Endothelial cell of umbilical vein (primary cell): Measurements from ENCODE around the gene RAB40B. TPM values are rescaled to one million over a fixed set of nuclear protein-coding genes. Genes with fewer than 3 reads are reported as not detected.

Experiments
- BruUV-seq: library from RNA; stranded (reverse); fragments of 400-500 nt; replicated peaks from 2 replicates; lab custom pipeline; 2021; lab: Mats Ljungman, UMichigan
- CTCF ChIA-PET: fragments of 300-600, 350-600 bp; sonication (Branson Sonifier 250); formaldehyde crosslinking; loops from one replicate; lab custom pipeline; 2021; ENCODE audit warnings: antibody characterized with exemption, inconsistent platforms; lab: Charles Lee
- POLR2A ChIA-PET: fragments of 300-600, 350-600 bp; sonication (Branson Sonifier 250); formaldehyde crosslinking; loops from one replicate; lab custom pipeline; 2021; ENCODE audit warnings: antibody characterized with exemption, inconsistent platforms; lab: Charles Lee
- DNase-seq: peaks from one replicate; pipeline ENCODE4 v3.0.0-alpha.2; 2011; ENCODE audit warnings: low read depth, low spot score
- FAIRE-seq: peaks from 2 replicates; lab custom pipeline; 2011; peaks lifted over from hg19 to GRCh38; lab: Jason Lieb, UNC
- H2AFZ ChIP-seq: 2 replicates; pipeline ENCODE4 v1.6.0; 2012; ENCODE audit warnings: low read depth, low read length, control low read depth, inconsistent platforms
- H3K27ac ChIP-seq: 2 replicates; pipeline ENCODE4 v1.5.1; 2011; ENCODE audit warnings: low read depth, mild to moderate bottlenecking, control low read depth, low read length, moderate library complexity; ENCODE audit not compliant: insufficient read depth
- H3K27me3 ChIP-seq, 2 experiments: 2 replicates each; pipeline versions ENCODE4 v1.6.0 to v1.6.1; 2011; ENCODE audit warnings: low read length in 2 of 2, mixed read lengths in 1 of 2; ENCODE audit not compliant: control insufficient read depth in 2 of 2, insufficient read depth in 2 of 2
- H3K36me3 ChIP-seq, 2 experiments: 2 replicates in 1 of 2; 3 replicates in 1 of 2; pipeline ENCODE4 v1.5.1; 2011; ENCODE audit warnings: low read length in 2 of 2, mild to moderate bottlenecking in 1 of 2, moderate library complexity in 1 of 2; ENCODE audit not compliant: control insufficient read depth in 2 of 2, insufficient read depth in 2 of 2; ENCODE audit errors: extremely low read depth in 1 of 2
- H3K4me1 ChIP-seq: 3 replicates; pipeline ENCODE4 v1.5.1; 2011; ENCODE audit warnings: mild to moderate bottlenecking, low read length; ENCODE audit not compliant: control insufficient read depth, insufficient read depth; ENCODE audit errors: extremely low read depth
- H3K4me2 ChIP-seq: 2 replicates; pipeline ENCODE4 v1.6.1; 2011; ENCODE audit warnings: low read length, control low read depth, mixed read lengths; ENCODE audit not compliant: insufficient read depth
- H3K4me3 ChIP-seq, 3 experiments: fragments of 200-600 bp in 1 of 3; sonication (generic), shearing (Covaris generic) in 1 of 3; replicated peaks in 1 of 3; 2 replicates each; pipeline ENCODE4 v1.5.1; 2011 to 2016; ENCODE audit warnings: control low read depth in 3 of 3, low read length in 3 of 3, mild to moderate bottlenecking in 2 of 3, inconsistent platforms in 1 of 3, low read depth in 1 of 3, moderate library complexity in 1 of 3; ENCODE audit not compliant: insufficient read depth in 1 of 3
- H3K79me2 ChIP-seq: 2 replicates; pipeline ENCODE4 v1.6.0; 2012; ENCODE audit warnings: low read length, inconsistent platforms; ENCODE audit not compliant: control insufficient read depth, insufficient read depth
- H3K9ac ChIP-seq: replicated peaks from 2 replicates; pipeline ENCODE3; 2011; ENCODE audit warnings: low read length, control low read depth; ENCODE audit not compliant: insufficient read depth; ENCODE audit errors: extremely low read depth
- H3K9me1 ChIP-seq: replicated peaks from 3 replicates; pipeline ENCODE4 v1.6.0; 2011; ENCODE audit warnings: mild to moderate bottlenecking, low read length; ENCODE audit not compliant: control insufficient read depth, insufficient read depth; ENCODE audit errors: extremely low read depth
- H3K9me3 ChIP-seq: replicated peaks from 2 replicates; pipeline ENCODE4 v1.5.1; 2012; ENCODE audit warnings: low read length, inconsistent platforms; ENCODE audit not compliant: control insufficient read depth, insufficient read depth
- H4K20me1 ChIP-seq: replicated peaks from 2 replicates; pipeline ENCODE3; 2011; ENCODE audit warnings: mild to moderate bottlenecking, low read length; ENCODE audit not compliant: control insufficient read depth, insufficient read depth; ENCODE audit errors: extremely low read depth
- JUN ChIP-seq: IDR thresholded peaks from 2 replicates; pipeline ENCODE4 v1.6.1; 2011; ENCODE audit warnings: borderline replicate concordance, low read depth; ENCODE audit not compliant: insufficient read length, insufficient read depth
- POLR2A ChIP-seq: IDR thresholded peaks from 2 replicates; pipeline ENCODE4 v1.6.1; 2012; ENCODE audit warnings: low read depth, mild to moderate bottlenecking, control low read depth, low read length
- dilution Hi-C: fragments of 300-500 bp; cut with MboI; formaldehyde crosslinking; loops from one replicate; pipeline ENCODE4 v1.15.0; 2019; ENCODE audit warnings: low sequenced_read_pairs; ENCODE audit not compliant: extremely low pct_ligation_motif_present
- intact Hi-C: fragments of 100-400 bp; cut with micrococcal nuclease; formaldehyde crosslinking; loops from one replicate; pipeline ENCODE4 v1.10.0; 2022
- polyA plus RNA-seq, 4 experiments: library from polyadenylated mRNA; depleted of rRNA in 3 of 4; stranded (reverse) in 3 of 4; unstranded in 1 of 4; fragments of >200 nt; gene quantifications; 2 replicates each; pipeline versions ENCODE4 v1.2.1 to v1.2.3, GENCODE V29; 2011 to 2012; ENCODE audit warnings: missing spikeins in 1 of 4
- total RNA-seq: library from RNA; stranded (reverse); gene quantifications from 2 replicates; pipeline ENCODE4 v1.2.3, GENCODE V29; 2021
- TF ChIP-seq, protein P1 (sequence below), 2 donors: IDR thresholded peaks; 1 replicate in 1 of 2; 2 replicates in 1 of 2; pipeline ENCODE4 v1.5.1; 2011; ENCODE audit warnings: low read length in 2 of 2, mild to moderate bottlenecking in 2 of 2, moderate library complexity in 2 of 2, control low read depth in 1 of 2, inconsistent platforms in 1 of 2, low read depth in 1 of 2; ENCODE audit not compliant: insufficient read depth in 1 of 2; ENCODE audit errors: extremely low read depth in 1 of 2
- TF ChIP-seq, protein P2 (sequence below): IDR thresholded peaks from 2 replicates; pipeline ENCODE4 v1.6.1; 2011; ENCODE audit not compliant: insufficient read depth, insufficient read length

Gene RAB40B
- total and polyA plus RNA-seq, 2 donors (not counting 3 experiments of a cell fraction or from before 2014, with no cell fraction given): 5.5 to 9.3 TPM

- H3K4me3 ChIP-seq: no peak overlapping the region
- no peaks in the 10 kb centered on the region for H3K4me1 ChIP-seq
- POLR2A ChIA-PET: no interaction called here
- H3K27me3 ChIP-seq: peaks cover 3% of the 10 kb centered on the region in 2 experiments
- TF ChIP-seq JUN (no peak), POLR2A (no peak)
- TF ChIP-seq, protein P1, sequence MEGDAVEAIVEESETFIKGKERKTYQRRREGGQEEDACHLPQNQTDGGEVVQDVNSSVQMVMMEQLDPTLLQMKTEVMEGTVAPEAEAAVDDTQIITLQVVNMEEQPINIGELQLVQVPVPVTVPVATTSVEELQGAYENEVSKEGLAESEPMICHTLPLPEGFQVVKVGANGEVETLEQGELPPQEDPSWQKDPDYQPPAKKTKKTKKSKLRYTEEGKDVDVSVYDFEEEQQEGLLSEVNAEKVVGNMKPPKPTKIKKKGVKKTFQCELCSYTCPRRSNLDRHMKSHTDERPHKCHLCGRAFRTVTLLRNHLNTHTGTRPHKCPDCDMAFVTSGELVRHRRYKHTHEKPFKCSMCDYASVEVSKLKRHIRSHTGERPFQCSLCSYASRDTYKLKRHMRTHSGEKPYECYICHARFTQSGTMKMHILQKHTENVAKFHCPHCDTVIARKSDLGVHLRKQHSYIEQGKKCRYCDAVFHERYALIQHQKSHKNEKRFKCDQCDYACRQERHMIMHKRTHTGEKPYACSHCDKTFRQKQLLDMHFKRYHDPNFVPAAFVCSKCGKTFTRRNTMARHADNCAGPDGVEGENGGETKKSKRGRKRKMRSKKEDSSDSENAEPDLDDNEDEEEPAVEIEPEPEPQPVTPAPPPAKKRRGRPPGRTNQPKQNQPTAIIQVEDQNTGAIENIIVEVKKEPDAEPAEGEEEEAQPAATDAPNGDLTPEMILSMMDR (IDR thresholded peaks at IDR 0.05; ENCODE audit: extremely low read depth in 1 of 2, insufficient read depth in 1 of 2, low read depth in 1 of 2, low read length in 2 of 2): no peak
- TF ChIP-seq, protein P2, sequence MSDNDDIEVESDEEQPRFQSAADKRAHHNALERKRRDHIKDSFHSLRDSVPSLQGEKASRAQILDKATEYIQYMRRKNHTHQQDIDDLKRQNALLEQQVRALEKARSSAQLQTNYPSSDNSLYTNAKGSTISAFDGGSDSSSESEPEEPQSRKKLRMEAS: no peak
- no TSS peak for BruUV-seq
- peaks cover 4% of the 10 kb centered on the region for H3K9me3 ChIP-seq
- no peaks in the 10 kb centered on the region for H3K9me1 ChIP-seq
- H3K27ac ChIP-seq: no peak overlapping the region
- no peaks in the 10 kb centered on the region for H4K20me1 ChIP-seq
- no peak overlapping the region for H2AFZ ChIP-seq
- H3K79me2 ChIP-seq: no peaks in the 10 kb centered on the region
- H3K4me2 ChIP-seq: no peak overlapping the region
- intact Hi-C loops: no loop called here
- H3K9ac ChIP-seq: no peak overlapping the region
- dilution Hi-C loops: no loop called here
- CTCF ChIA-PET: no interaction called here
- no peaks in the 10 kb centered on the region for H3K36me3 ChIP-seq
- FAIRE-seq (no peak), DNase-seq (no peak)
Observed at GRCh38 chr17:82692268-82692667, 6.2 kb downstream of the RAB40B start.

GRCh38 chr17:82691714-82692113 lies 6.8 kb downstream of the RAB40B start:
- Histone ChIP-seq H3K9me3 (peaks cover 4% of the 10 kb centered on the region), H3K27ac (no peak overlapping the region), H3K4me3 (no peak overlapping the region), H3K9me1 (no peaks in the 10 kb centered on the region), H2AFZ (no peak overlapping the region), H3K9ac (no peak overlapping the region), H4K20me1 (no peaks in the 10 kb centered on the region), H3K4me2 (no peak overlapping the region), H3K4me1 (no peaks in the 10 kb centered on the region), H3K27me3 (no peaks in the 10 kb centered on the region), H3K79me2 (no peaks in the 10 kb centered on the region), H3K36me3 (no peaks in the 10 kb centered on the region)
- POLR2A ChIA-PET: no interaction called here
- no peak for DNase-seq
- FAIRE-seq: no peak
- dilution Hi-C loops (no loop called here), intact Hi-C loops (no loop called here)
- TF ChIP-seq, protein P2: no peak
- BruUV-seq: no TSS peak
- CTCF ChIA-PET: no interaction called here
